BLaER1 treated with 17β-estradiol and CSF1 and Interleukin-3, amounts not matched to agents 10 nM and 100 nM (cell line): Measurements from ENCODE around the gene TIPARP.

Experiments used
- H3K27ac ChIP-seq, 11 experiments: shearing (Covaris generic); formaldehyde crosslinking; 2 replicates each; pipeline ENCODE4 v1.8.1; 2022
- H3K27me3 ChIP-seq, 11 experiments: shearing (Covaris generic); formaldehyde crosslinking; 2 replicates each; pipeline ENCODE4 v1.8.1; 2022
- H3K36me3 ChIP-seq, 11 experiments: shearing (Covaris generic); formaldehyde crosslinking; 2 replicates each; pipeline ENCODE4 v1.8.1; 2022
- H3K4me1 ChIP-seq, 10 experiments: shearing (Covaris generic); formaldehyde crosslinking; 2 replicates each; pipeline ENCODE4 v1.8.1; 2022
- H3K4me2 ChIP-seq, 11 experiments: shearing (Covaris generic); formaldehyde crosslinking; 2 replicates each; pipeline ENCODE4 v1.8.1; 2022
- H3K4me3 ChIP-seq, 10 experiments: shearing (Covaris generic); formaldehyde crosslinking; 2 replicates each; pipeline ENCODE4 v1.8.1; 2022
- H3K9ac ChIP-seq, 11 experiments: shearing (Covaris generic); formaldehyde crosslinking; 2 replicates each; pipeline ENCODE4 v1.8.1; 2022
- H3K9me3 ChIP-seq, 11 experiments: shearing (Covaris generic); formaldehyde crosslinking; replicated peaks in 1 of 11; 2 replicates each; pipeline ENCODE4 v1.8.1; 2022
- H4K20me1 ChIP-seq, 11 experiments: shearing (Covaris generic); formaldehyde crosslinking; 2 replicates each; pipeline ENCODE4 v1.8.1; 2022
- Cebpa-rat ChIP-seq, 11 experiments: shearing (Covaris generic); IDR thresholded peaks; 2 replicates each; pipeline ENCODE4 v1.8.1; 2022

TIPARP gene

DNA sequence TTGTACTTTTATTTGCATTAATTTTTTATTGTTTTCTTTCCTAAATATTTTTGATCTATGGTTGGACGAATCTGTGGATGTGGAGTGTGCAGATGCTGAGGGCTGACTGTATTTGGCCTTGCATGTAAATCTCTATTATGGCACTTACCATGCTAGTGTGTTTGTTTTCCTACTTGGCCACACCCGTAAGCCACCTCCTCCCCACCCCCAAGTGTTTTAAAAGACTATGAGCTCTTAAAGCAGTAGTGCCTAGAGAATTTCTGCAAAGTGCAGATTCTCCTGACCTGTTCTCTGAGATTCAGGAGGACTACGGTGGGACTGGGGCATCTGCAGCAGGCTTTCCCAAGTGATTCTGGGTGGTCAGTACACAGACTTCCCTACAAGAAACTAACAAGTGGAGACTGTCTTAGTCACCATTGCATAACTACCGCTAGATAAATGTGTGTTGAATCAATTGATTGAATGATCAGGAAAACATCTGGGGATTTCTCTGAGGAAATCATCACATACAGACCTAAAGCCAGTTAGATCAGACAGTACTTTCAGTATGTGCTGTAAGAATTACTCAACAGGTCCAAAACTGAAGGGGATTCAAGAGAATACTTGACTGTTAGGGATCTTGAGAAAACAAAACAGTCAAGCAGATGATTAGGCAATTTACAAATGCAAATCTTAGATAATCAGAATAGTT lies 6.2 kb upstream of the TIPARP start:
- no peak overlapping the region for H3K4me3 ChIP-seq
- no peaks in the 10 kb centered on the region for H3K27me3 ChIP-seq
- TF ChIP-seq Cebpa-rat (IDR thresholded peaks at IDR 0.05), result no peak
- H3K27ac ChIP-seq, result no peak overlapping the region
- H3K36me3 ChIP-seq, result no peaks in the 10 kb centered on the region
- no peaks in the 10 kb centered on the region for H4K20me1 ChIP-seq
- peaks cover 18 to 55% (median 24%) of the 10 kb centered on the region in 10 experiments for H3K4me1 ChIP-seq
- no peak overlapping the region for H3K9ac ChIP-seq
- 0 out of 22 replicates have a peak overlapping the region, but pooled peaks of 1 of the 11 experiments have one; percentile 1 for H3K4me2 ChIP-seq
- no peaks in the 10 kb centered on the region for H3K9me3 ChIP-seq

DNA sequence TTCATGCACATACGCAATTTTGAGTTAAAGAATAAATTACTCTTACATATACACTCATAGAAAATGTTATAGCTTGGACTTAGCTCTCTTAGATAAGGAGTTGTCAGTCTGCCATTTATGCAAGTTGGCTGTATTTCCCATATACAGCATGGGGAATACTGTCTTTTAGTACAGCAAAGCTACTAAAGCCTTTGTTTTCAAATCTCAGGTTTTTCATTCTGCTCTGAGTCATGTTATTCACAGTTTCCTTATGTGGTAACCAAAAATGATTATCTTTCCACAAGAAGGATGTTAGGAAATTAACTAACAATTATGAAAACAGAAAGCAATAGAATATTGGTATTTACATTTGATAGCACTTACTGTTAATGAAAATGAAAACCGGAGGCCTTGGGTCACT lies 4.3 kb upstream of the TIPARP start:
- TF ChIP-seq Cebpa-rat (IDR thresholded peaks at IDR 0.05), result no peak
- peaks cover 8 to 42% (median 12%) of the 10 kb centered on the region in 10 experiments for H3K4me1 ChIP-seq

DNA sequence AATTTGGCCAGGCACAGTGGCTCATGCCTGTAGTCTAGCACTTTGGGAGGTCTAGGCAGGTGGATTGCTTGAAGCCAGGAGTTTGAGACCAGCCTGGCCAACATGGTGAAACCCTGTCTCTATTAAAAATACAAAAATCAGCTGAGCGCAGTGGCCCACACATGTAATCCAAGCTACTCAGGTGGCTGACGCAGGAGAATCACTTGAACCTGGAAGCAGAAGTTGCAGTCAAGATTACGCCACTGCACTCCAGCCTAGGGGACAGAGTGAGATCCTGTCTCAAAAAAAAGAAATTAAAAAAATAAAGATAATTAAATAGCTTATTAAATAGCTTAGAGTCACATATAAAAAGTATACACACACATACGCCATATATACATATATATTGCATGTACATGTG lies 3.7 kb upstream of the TIPARP start:
- H3K36me3 ChIP-seq, result no peaks in the 10 kb centered on the region
- H3K4me2 ChIP-seq, result no peak overlapping the region
- peaks cover 0 to 12% (median 3%) of the 10 kb centered on the region in 11 experiments; a peak in 13 of 22 replicates for H4K20me1 ChIP-seq
- H3K9me3 ChIP-seq, result no peaks in the 10 kb centered on the region
- no peak overlapping the region for H3K4me3 ChIP-seq
- no peaks in the 10 kb centered on the region for H3K27me3 ChIP-seq
- no peak for TF ChIP-seq Cebpa-rat (IDR thresholded peaks at IDR 0.05)
- no peak overlapping the region for H3K27ac ChIP-seq
- peaks cover 2 to 36% (median 6%) of the 10 kb centered on the region in 10 experiments; a peak in 15 of 20 replicates for H3K4me1 ChIP-seq
- no peak overlapping the region for H3K9ac ChIP-seq

More for the DNA sequence above, 4.3 kb upstream of the TIPARP start:
- Histone ChIP-seq H3K27ac (no peak overlapping the region), H3K9ac (no peak overlapping the region), H3K4me3 (no peak overlapping the region), H3K4me2 (0 out of 22 replicates have a peak overlapping the region, but pooled peaks of 1 of the 11 experiments have one; percentile 7), H3K36me3 (no peaks in the 10 kb centered on the region), H3K27me3 (no peaks in the 10 kb centered on the region), H4K20me1 (peaks cover 0 to 6% (median 0%) of the 10 kb centered on the region in 11 experiments; a peak in 6 of 22 replicates), H3K9me3 (no peaks in the 10 kb centered on the region)

DNA sequence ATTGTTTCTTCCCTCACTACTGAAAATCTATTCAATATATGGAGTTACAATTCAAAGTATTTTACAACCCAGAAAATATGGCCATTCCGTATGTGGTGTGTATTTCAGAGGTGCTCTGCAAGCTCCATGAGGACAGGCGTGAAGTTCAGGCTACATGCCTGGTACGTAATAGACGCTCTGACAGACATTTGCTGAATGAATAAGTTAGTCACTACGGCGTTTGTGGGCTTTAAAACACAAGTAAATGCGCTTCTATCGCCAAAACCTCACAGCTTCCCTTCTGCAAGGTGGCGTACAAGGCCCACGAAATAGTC lies 701 bp upstream of the TIPARP start:
- H3K4me2 ChIP-seq, result peak overlapping the region; percentile 49 to 85 (median 75)
- peak overlapping the region; percentile 73 to 96 (median 88) for H3K4me3 ChIP-seq
- no peak for TF ChIP-seq Cebpa-rat (IDR thresholded peaks at IDR 0.05)
- H3K27me3 ChIP-seq, result no peaks in the 10 kb centered on the region
- H3K9ac ChIP-seq, result peak overlapping the region; percentile 82 to 96 (median 90); a peak in 21 of 22 replicates
- H3K9me3 ChIP-seq, result no peaks in the 10 kb centered on the region
- peaks cover 10 to 16% (median 13%) of the 10 kb centered on the region in 11 experiments for H3K36me3 ChIP-seq
- H4K20me1 ChIP-seq, result peaks cover 0 to 42% (median 33%) of the 10 kb centered on the region in 11 experiments; a peak in 17 of 22 replicates
- H3K27ac ChIP-seq, result peak overlapping the region; percentile 27 to 94 (median 83); a peak in 21 of 22 replicates
- peaks cover 20 to 42% (median 25%) of the 10 kb centered on the region in 10 experiments for H3K4me1 ChIP-seq

DNA sequence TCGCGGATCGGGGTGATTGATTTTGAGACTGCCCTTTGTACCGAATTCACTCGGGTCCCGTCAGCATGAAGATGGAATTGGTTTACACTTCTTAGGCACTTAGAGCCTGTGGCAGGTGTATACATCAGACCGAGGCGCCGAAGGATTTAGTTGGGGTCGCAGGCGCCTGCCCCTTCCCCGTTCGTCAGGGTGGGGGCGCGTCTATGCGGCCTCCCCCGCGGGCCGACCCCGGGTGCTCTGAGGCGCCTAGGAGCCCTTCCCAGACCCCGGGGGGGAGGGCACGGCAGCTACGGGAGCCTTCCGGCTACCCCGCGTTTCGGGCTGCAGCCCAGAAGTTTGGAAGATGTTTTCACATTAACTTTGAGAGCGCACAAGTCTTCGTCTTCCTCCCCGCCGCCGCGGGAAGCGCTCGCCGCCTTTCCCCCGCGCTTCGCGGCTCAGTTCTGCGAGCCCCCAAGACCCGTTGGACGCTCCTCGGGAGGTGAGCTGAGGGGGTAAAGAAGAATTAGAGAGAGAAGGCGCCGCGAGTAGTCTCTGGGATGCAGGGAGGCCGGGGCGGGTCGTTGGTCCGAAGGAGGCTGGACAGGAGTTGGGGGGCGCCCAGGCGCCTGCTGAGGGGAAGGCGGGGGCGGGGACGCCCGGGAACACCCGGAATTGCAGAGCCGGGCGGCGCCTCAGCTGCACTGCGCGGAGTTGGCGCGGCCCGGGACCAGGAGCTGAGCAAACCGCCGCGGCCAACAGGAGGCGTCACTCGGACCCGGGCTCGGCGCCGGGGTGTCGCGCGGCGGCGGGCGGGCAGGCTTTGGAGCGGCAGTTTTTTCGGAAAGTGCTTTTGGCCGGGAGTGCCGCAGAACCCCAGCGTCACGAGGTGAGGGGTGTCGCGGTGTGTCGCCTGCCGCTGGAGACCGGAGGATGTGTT lies 780 bp downstream of the TIPARP start:
- H3K9me3 ChIP-seq, result no peaks in the 10 kb centered on the region
- H3K9ac ChIP-seq, result peak overlapping the region; percentile 82 to 96 (median 90)
- peaks cover 20 to 40% (median 28%) of the 10 kb centered on the region in 10 experiments for H3K4me1 ChIP-seq
- peak overlapping the region; percentile 78 to 94 (median 83) for H3K27ac ChIP-seq
- no peak for TF ChIP-seq Cebpa-rat (IDR thresholded peaks at IDR 0.05)
- H3K27me3 ChIP-seq, result no peaks in the 10 kb centered on the region
- peaks cover 23 to 29% (median 25%) of the 10 kb centered on the region in 11 experiments for H3K36me3 ChIP-seq
- peak overlapping the region; percentile 76 to 94 (median 89) for H3K4me2 ChIP-seq
- peak overlapping the region; percentile 73 to 96 (median 88) for H3K4me3 ChIP-seq
- H4K20me1 ChIP-seq, result peaks cover 0 to 55% (median 44%) of the 10 kb centered on the region in 11 experiments; a peak in 17 of 22 replicates

DNA sequence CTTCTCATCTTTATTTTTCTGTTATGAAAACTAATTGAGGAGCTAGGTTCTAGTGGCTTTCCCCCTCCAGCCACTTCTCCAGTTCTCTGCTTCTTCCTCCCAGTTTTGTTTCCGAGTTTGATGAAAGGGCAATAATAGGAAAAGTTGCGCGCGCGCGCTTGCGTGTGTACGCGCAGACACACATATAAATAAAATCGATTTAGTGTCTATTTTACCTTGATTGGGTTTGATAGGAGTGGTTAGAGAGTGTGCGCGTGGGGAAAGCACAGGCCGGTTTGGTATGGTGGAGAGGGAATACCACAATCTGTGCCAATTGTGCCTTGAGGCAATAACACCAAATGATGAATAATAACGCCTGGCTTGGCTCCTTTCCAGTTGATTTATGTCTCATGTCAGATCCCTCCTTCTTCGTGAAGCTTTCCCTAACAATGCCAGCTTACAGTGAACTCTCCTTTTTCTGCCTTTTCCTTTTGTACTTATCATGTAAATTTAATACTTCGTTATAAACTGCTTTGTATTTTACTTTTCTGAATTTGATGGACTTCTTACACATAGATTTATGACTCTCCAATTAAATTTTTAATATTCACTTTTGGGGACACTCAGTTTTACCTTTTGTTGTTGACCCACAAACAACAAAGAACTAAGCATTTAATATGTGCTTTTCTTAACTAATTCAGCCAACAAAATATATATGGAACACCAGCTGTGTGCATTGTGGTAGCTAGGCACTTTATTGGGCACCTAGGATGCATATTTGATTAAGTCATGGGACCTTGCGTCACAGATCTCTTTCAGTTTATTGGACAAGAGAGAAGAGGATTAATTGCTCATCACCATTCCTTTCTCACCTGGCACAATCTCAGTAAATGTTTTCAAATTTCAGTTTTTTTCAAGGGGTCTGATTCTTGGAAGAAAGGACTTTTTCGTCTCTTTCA lies 1.7 kb downstream of the TIPARP start:
- TF ChIP-seq Cebpa-rat (IDR thresholded peaks at IDR 0.05), result no peak
- peaks cover 25 to 49% (median 32%) of the 10 kb centered on the region in 10 experiments for H3K4me1 ChIP-seq
- peak overlapping the region; percentile 76 to 94 (median 89) for H3K4me2 ChIP-seq
- H3K4me3 ChIP-seq, result peak overlapping the region; percentile 73 to 96 (median 88)
- peak overlapping the region; percentile 78 to 94 (median 83) for H3K27ac ChIP-seq
- H3K9me3 ChIP-seq, result no peaks in the 10 kb centered on the region
- H4K20me1 ChIP-seq, result peaks cover 3 to 64% (median 48%) of the 10 kb centered on the region in 11 experiments; a peak in 18 of 22 replicates
- peak overlapping the region; percentile 82 to 96 (median 90) for H3K9ac ChIP-seq
- peaks cover 26 to 38% (median 32%) of the 10 kb centered on the region in 11 experiments for H3K36me3 ChIP-seq
- H3K27me3 ChIP-seq, result no peaks in the 10 kb centered on the region

DNA sequence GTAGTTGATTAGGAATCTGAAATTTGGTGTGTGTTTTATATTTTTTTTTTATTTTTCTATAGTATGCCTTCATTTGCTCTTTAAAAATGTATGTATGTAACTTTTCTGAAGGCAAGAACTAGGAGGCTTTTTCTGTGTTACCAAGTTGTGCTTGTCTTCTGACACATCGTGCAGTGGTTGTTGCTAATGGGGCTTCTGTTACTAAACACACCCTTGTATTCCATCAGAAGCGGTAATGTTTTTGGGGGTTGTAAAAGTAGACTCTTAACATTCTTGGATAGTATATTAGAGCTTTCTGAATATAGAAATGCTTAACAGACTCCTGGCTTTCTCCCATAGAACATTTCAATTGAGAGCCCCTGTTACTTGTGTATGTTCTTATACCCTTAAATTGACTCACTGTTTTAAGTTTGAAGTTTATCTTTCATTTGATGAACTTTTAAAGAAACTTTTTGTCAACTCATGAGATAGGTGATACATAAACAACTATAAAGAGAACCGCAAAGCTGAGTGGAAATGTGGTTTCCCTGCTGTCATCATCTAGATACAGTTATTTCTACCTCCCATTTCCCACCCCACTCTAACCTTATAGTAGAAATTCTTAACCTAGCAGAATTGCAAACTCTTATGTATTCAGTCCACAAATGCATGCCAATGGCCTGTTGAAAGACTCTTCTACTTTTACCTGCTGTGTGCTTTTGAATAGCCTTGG lies 2.5 kb downstream of the TIPARP start:
- Histone ChIP-seq H3K9me3 (no peaks in the 10 kb centered on the region), H3K4me2 (peak overlapping the region; percentile 76 to 94 (median 89); a peak in 21 of 22 replicates), H3K27me3 (no peaks in the 10 kb centered on the region), H4K20me1 (peaks cover 3 to 71% (median 55%) of the 10 kb centered on the region in 11 experiments; a peak in 18 of 22 replicates), H3K9ac (peak overlapping the region in 3 of 11 experiments; percentile 86 to 94 (median 94); a peak in 5 of 22 replicates), H3K27ac (no peak overlapping the region; a peak in 1 of 22 replicates), H3K4me1 (peaks cover 25 to 58% (median 33%) of the 10 kb centered on the region in 10 experiments), H3K4me3 (peak overlapping the region in 6 of 10 experiments; percentile 73 to 96 (median 89); a peak in 9 of 20 replicates), H3K36me3 (peaks cover 35 to 46% (median 40%) of the 10 kb centered on the region in 11 experiments)
- TF ChIP-seq Cebpa-rat (IDR thresholded peaks at IDR 0.05), result no peak
